Karpas-422 (cell line): ENCODE measurements around the gene ALPK1. TPM values are rescaled to one million over a fixed set of nuclear protein-coding genes. Genes with fewer than 3 reads are reported as not detected.
A peak's percentile ranks its signal among the peaks of the same experiment; 100 is the strongest.
"Not testable (repeated sequence)": the region's sequence is repeated elsewhere in the genome, so short reads cannot be mapped to it uniquely, and the experiment has no call there.

ENCODE experiments used
- DNase-seq: peaks from one replicate; pipeline ENCODE4 v3.0.0-alpha.2; 2015
- H2AFZ ChIP-seq: fragments of 200-600 bp; sonication (generic); 2 replicates; pipeline ENCODE4 v1.6.1; 2014; ENCODE audit warnings: antibody characterized with exemption, low read length, mixed read lengths
- H3K27ac ChIP-seq: fragments of 200-600 bp; sonication (generic); 2 replicates; pipeline ENCODE4 v1.5.1; 2014; ENCODE audit warnings: mild to moderate bottlenecking, low read length, moderate library complexity
- H3K27me3 ChIP-seq: fragments of 200-600 bp; sonication (generic); 2 replicates; pipeline ENCODE4 v1.6.1; 2014; ENCODE audit warnings: low read length, mixed read lengths
- H3K36me3 ChIP-seq: fragments of 200-600 bp; sonication (generic); 2 replicates; pipeline ENCODE4 v1.6.1; 2014; ENCODE audit warnings: low read length, mixed read lengths; ENCODE audit not compliant: insufficient read depth
- H3K4me1 ChIP-seq: fragments of 200-600 bp; sonication (generic); 2 replicates; pipeline ENCODE4 v1.6.1; 2014; ENCODE audit warnings: mild to moderate bottlenecking, low read length, mixed read lengths
- H3K4me2 ChIP-seq: fragments of 200-600 bp; sonication (generic); 2 replicates; pipeline ENCODE4 v1.6.1; 2014; ENCODE audit warnings: low read length, low read depth, mild to moderate bottlenecking; ENCODE audit not compliant: poor library complexity, severe bottlenecking
- H3K4me3 ChIP-seq: fragments of 200-600 bp; sonication (generic); 2 replicates; pipeline ENCODE4 v1.5.1; 2014; ENCODE audit warnings: mild to moderate bottlenecking, antibody characterized with exemption, low read length, mixed read lengths
- H3K79me2 ChIP-seq: fragments of 200-600 bp; sonication (generic); 2 replicates; pipeline ENCODE4 v1.6.1; 2014; ENCODE audit warnings: mild to moderate bottlenecking, low read length, mixed read lengths
- H3K9ac ChIP-seq: fragments of 200-600 bp; sonication (generic); 2 replicates; pipeline ENCODE4 v1.6.0; 2014; ENCODE audit warnings: low read length
- H3K9me2 ChIP-seq: fragments of 200-600 bp; sonication (generic), shearing (Covaris generic); replicated peaks from 2 replicates; pipeline ENCODE4 v1.6.0; 2014; ENCODE audit warnings: mild to moderate bottlenecking, low read length, moderate library complexity; ENCODE audit not compliant: insufficient read depth
- H3K9me3 ChIP-seq: fragments of 300-700, 200-600 bp; sonication (generic); 2 replicates; pipeline ENCODE4 v1.6.1; 2014; ENCODE audit warnings: low read length, mixed read lengths
- H4K20me1 ChIP-seq: fragments of 200-600 bp; sonication (generic); 2 replicates; pipeline ENCODE4 v1.6.1; 2014; ENCODE audit warnings: mild to moderate bottlenecking, antibody characterized with exemption, low read length, low read depth; ENCODE audit not compliant: insufficient read depth
- total RNA-seq: library from RNA; depleted of rRNA; stranded (reverse); fragments of >200 nt; shearing (Covaris generic); gene quantifications from 2 replicates; pipeline ENCODE4 v1.2.3, GENCODE V29; 2014; ENCODE audit warnings: low replicate concordance

ALPK1 gene
- total RNA-seq, 1 experiment from 2014 or later = 32.4 TPM

DNA sequence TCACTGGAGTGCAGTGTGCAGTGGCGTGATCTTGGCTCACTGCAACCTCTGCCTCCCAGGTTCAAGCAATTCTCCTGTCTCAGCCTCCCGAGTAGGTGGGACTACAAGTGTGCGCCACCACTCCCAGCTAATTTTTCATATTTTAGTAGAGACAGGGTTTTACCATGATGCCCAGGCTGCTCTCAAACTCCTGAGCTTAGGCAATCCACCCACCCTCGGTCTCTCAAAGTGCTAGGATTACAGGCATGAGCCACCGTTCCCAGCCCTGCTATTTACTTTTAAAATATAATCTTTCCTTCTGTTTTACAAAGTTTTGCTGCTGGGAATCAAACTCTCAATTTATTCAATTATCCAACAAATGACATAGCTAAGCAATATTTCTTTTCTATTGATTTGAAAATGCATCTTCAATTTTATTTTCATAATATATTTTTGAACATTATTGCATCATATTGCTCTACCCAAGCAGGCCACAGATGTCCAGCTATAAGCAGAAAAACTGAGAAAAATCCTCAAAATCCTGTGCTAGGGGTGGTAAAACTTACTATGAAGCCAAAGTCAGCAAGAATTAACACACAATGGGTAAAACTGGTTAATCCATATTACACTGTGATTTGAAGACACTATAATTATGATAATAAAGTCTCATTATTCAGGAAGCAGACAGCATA is 16.6 kb upstream of the ALPK1 start:
- peak overlapping the region; percentile 63 for H3K4me3 ChIP-seq

DNA sequence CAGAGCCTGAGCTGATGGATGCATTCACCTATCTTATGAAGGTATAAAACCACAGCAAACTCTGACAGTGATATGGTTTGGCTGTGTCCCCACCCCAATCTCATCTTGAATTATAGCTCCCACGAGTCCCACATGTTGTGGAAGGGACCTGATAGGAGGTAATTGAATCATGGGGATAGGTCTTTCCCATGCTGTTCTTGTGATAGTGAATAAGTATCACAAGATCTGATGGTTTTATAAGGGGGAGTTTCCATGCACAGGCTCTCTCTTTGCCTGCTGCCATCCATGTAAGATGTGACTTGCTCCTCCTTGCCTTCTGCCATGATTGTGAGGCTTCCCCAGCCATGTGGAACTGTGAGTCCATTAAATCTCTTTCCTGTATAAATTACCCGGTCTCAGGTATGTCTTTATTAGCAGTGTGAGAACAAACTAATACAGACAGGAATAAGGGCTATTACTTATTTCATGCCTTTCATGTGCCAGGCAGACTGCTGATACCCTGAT is 15.2 kb upstream of the ALPK1 start:
- H4K20me1 ChIP-seq, H3K9me3 ChIP-seq, H3K27me3 ChIP-seq, H2AFZ ChIP-seq, H3K9me2 ChIP-seq, DNase-seq: not testable (repeated sequence)
- H3K4me1 ChIP-seq = peaks cover 77% of the 10 kb centered on the region
- H3K79me2 ChIP-seq = peaks cover 100% of the 10 kb centered on the region
- peak overlapping the region; percentile 93 for H3K4me2 ChIP-seq
- peak overlapping the region; percentile 63; the same call in 1 of the 2 replicates for H3K4me3 ChIP-seq
- peaks cover 32% of the 10 kb centered on the region for H3K36me3 ChIP-seq
- peak overlapping the region; percentile 87 for H3K27ac ChIP-seq
- H3K9ac ChIP-seq = peak overlapping the region; percentile 63; the same call in 1 of the 2 replicates

More for the DNA sequence above, 16.6 kb upstream of the ALPK1 start:
- H3K4me2 ChIP-seq = peak overlapping the region; percentile 93
- peaks cover 66% of the 10 kb centered on the region for H3K4me1 ChIP-seq
- no peaks in the 10 kb centered on the region for H3K9me3 ChIP-seq
- no peaks in the 10 kb centered on the region for H3K27me3 ChIP-seq
- H3K9me2 ChIP-seq = no peaks in the 10 kb centered on the region
- no peak for DNase-seq
- H3K36me3 ChIP-seq = peaks cover 47% of the 10 kb centered on the region
- H2AFZ ChIP-seq = no peak overlapping the region
- peak overlapping the region; percentile 87 for H3K27ac ChIP-seq
- H4K20me1 ChIP-seq = no peaks in the 10 kb centered on the region
- peak overlapping the region; percentile 63 for H3K9ac ChIP-seq
- H3K79me2 ChIP-seq = peaks cover 100% of the 10 kb centered on the region

- peaks cover 21% of the 10 kb centered on the region for H3K36me3 ChIP-seq
- H2AFZ ChIP-seq = no peak overlapping the region
- peaks cover 83% of the 10 kb centered on the region for H3K4me1 ChIP-seq
- no peaks in the 10 kb centered on the region for H3K27me3 ChIP-seq
- H3K27ac ChIP-seq = peak overlapping the region; percentile 47
- H3K4me3 ChIP-seq = peak overlapping the region; percentile 75
- H3K9ac ChIP-seq = peak overlapping the region; percentile 84
- no peaks in the 10 kb centered on the region for H3K9me2 ChIP-seq
- peak overlapping the region; percentile 93 for H3K4me2 ChIP-seq
- no peaks in the 10 kb centered on the region for H4K20me1 ChIP-seq
- H3K79me2 ChIP-seq = peaks cover 88% of the 10 kb centered on the region
- DNase-seq = no peak
- no peaks in the 10 kb centered on the region for H3K9me3 ChIP-seq
Measured at GRCh38 chr4:112282860-112283667, 14.1 kb upstream of the ALPK1 start.

GRCh38 chr4:112284166-112284565 is 13.0 kb upstream of the ALPK1 start:
- peak overlapping the region; percentile 84 for H3K9ac ChIP-seq

GRCh38 chr4:112284662-112285411 is 12.3 kb upstream of the ALPK1 start:
- peak; percentile 69 for DNase-seq
- H4K20me1 ChIP-seq = no peaks in the 10 kb centered on the region
- peak overlapping the region; percentile 23; the same call in 1 of the 2 replicates for H2AFZ ChIP-seq
- H3K27me3 ChIP-seq = no peaks in the 10 kb centered on the region
- H3K79me2 ChIP-seq = peaks cover 71% of the 10 kb centered on the region
- H3K9me2 ChIP-seq = no peaks in the 10 kb centered on the region
- peaks cover 83% of the 10 kb centered on the region for H3K4me1 ChIP-seq
- peak overlapping the region; percentile 81 for H3K27ac ChIP-seq
- H3K4me2 ChIP-seq = peak overlapping the region; percentile 93
- H3K36me3 ChIP-seq = peaks cover 16% of the 10 kb centered on the region
- H3K9ac ChIP-seq = peak overlapping the region; percentile 84
- peak overlapping the region; percentile 75 for H3K4me3 ChIP-seq
- H3K9me3 ChIP-seq = no peaks in the 10 kb centered on the region

More at GRCh38 chr4:112284166-112284565, 13.0 kb upstream of the ALPK1 start:
- H3K9me3 ChIP-seq = no peaks in the 10 kb centered on the region
- H3K36me3 ChIP-seq = peaks cover 16% of the 10 kb centered on the region
- no peaks in the 10 kb centered on the region for H3K27me3 ChIP-seq
- H4K20me1 ChIP-seq = no peaks in the 10 kb centered on the region
- H3K4me1 ChIP-seq = peaks cover 83% of the 10 kb centered on the region
- peak overlapping the region; percentile 81 for H3K27ac ChIP-seq
- peak overlapping the region; percentile 75 for H3K4me3 ChIP-seq
- H3K9me2 ChIP-seq = no peaks in the 10 kb centered on the region
- DNase-seq = peak; percentile 66
- H2AFZ ChIP-seq = no peak overlapping the region
- peak overlapping the region; percentile 93 for H3K4me2 ChIP-seq
- peaks cover 77% of the 10 kb centered on the region for H3K79me2 ChIP-seq

DNA sequence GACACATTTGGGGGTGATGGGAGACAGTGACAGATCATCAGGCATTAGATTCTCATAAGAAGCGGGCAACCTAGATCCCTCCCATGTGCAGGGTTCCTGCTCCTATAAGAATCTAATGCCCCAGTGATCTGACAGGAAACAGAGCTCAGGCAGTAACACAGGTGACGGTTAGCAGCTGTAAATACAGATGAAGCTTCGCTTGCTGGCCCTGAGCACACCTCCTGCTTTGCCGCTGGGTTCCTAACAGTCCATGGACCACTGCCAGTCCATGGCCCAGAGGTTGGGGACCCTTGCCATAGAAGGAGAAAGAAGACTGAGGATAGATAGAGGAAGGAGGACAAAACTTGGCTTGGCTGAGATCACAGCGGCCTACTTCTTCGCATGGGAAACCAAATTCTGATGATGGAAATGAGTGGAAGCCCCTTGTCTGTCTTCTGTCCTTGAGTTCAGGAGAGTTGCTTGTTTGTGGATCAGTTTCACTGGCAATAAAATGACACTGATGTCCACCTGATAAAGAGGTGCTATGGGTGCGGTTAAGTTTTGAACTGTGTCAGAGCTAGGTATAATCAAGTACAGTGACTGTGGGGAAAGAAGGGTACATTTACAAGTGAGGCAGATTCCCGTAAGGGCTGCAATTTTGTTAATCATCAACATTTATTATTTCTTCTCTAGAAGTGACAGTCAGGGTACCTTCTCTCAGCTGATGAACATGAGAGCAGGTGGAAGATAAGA is 9.7 kb upstream of the ALPK1 start:
- H3K79me2 ChIP-seq = peaks cover 45% of the 10 kb centered on the region
- no peaks in the 10 kb centered on the region for H4K20me1 ChIP-seq
- DNase-seq = peak; percentile 80
- peak overlapping the region; percentile 56 for H3K9ac ChIP-seq
- peak overlapping the region; percentile 81 for H3K27ac ChIP-seq
- 0 out of 2 replicates have a peak, but pooled peaks cover 2% of the 10 kb centered on the region for H3K36me3 ChIP-seq
- 0 out of 2 replicates have a peak overlapping the region, but pooled peaks have one; percentile 9 for H2AFZ ChIP-seq
- peak overlapping the region; percentile 93 for H3K4me2 ChIP-seq
- no peaks in the 10 kb centered on the region for H3K27me3 ChIP-seq
- H3K4me1 ChIP-seq = peaks cover 63% of the 10 kb centered on the region
- no peaks in the 10 kb centered on the region for H3K9me3 ChIP-seq
- peak overlapping the region; percentile 75 for H3K4me3 ChIP-seq
- H3K9me2 ChIP-seq = no peaks in the 10 kb centered on the region

- peaks cover 52% of the 10 kb centered on the region for H3K4me1 ChIP-seq
- H3K9ac ChIP-seq = peak overlapping the region; percentile 43
- H3K79me2 ChIP-seq = peaks cover 34% of the 10 kb centered on the region
- no peaks in the 10 kb centered on the region for H3K27me3 ChIP-seq
- no peaks in the 10 kb centered on the region for H4K20me1 ChIP-seq
- peak overlapping the region; percentile 73; the same call in 1 of the 2 replicates for H2AFZ ChIP-seq
- H3K27ac ChIP-seq = peak overlapping the region; percentile 81
- H3K36me3 ChIP-seq = no peaks in the 10 kb centered on the region
- peak overlapping the region; percentile 39 for H3K4me3 ChIP-seq
- peak overlapping the region; percentile 93 for H3K4me2 ChIP-seq
- H3K9me3 ChIP-seq = no peaks in the 10 kb centered on the region
- H3K9me2 ChIP-seq = no peaks in the 10 kb centered on the region
- DNase-seq = peak; percentile 69
Measured at GRCh38 chr4:112288455-112288854, 8.7 kb upstream of the ALPK1 start.
